Measurements from ENCODE around the gene NRG3. TPM values are rescaled to one million over a fixed set of nuclear protein-coding genes. Genes with fewer than 3 reads are reported as not detected.

Gene NRG3
- total and polyA plus RNA-seq, 2 of the 8 experiments (the other 6 are each of a cell fraction or from before 2014, with no cell fraction given): 4.2 to 5.0 TPM

GRCh38 chr10:81909453-81909852 is 34.5 kb downstream of the NRG3 start:
- Histone ChIP-seq H3K79me1 (ENCODE audit: low read depth, low read length) (no peaks in the 10 kb centered on the region; the same call in 1 of the 2 replicates), H3K79me2 (ENCODE audit: control insufficient read depth in 1 of 2, insufficient read depth in 2 of 2, low read length in 2 of 2) (no peaks in the 10 kb centered on the region), H3K23me2 (ENCODE audit: low read depth, low read length) (no peaks in the 10 kb centered on the region; the same call in 1 of the 2 replicates), H4K20me1 (replicated peaks in 1 of 2; ENCODE audit: control insufficient read depth in 1 of 2, insufficient read depth in 2 of 2, low read length in 2 of 2) (no peaks in the 10 kb centered on the region), H3K14ac (ENCODE audit: insufficient read length) (no peak overlapping the region), H3K4me2 (ENCODE audit: insufficient read depth in 1 of 2, low read depth in 2 of 2, low read length in 2 of 2) (no peak overlapping the region), H2BK15ac (ENCODE audit: low read length) (no peak overlapping the region), H3K27me3 (replicated peaks in 1 of 4; ENCODE audit: control insufficient read depth in 3 of 4, extremely low read depth in 1 of 4, insufficient read depth in 3 of 4, low read length in 3 of 4) (no peaks in the 10 kb centered on the region), H2BK5ac (ENCODE audit: low read depth, low read length) (no peak overlapping the region), H3K9ac (replicated peaks in 1 of 4; ENCODE audit: extremely low read depth in 1 of 4, low read depth in 3 of 4, low read length in 3 of 4) (no peak overlapping the region), H2BK20ac (ENCODE audit: low read length) (no peak overlapping the region), H3K4me1 (replicated peaks in 1 of 4; ENCODE audit: control insufficient read depth in 3 of 4, insufficient read depth in 4 of 4, low read length in 3 of 4) (peaks cover 1 to 8% (median 6%) of the 10 kb centered on the region in 4 experiments; a peak in 4 of 7 replicates), H3K18ac (ENCODE audit: extremely low read depth, low read length) (no peak overlapping the region), H4K8ac (ENCODE audit: extremely low read depth, insufficient read depth, low read length) (no peak overlapping the region), H2AFZ (ENCODE audit: low read length) (no peak overlapping the region), H3K9me3 (ENCODE audit: insufficient read depth in 2 of 2, low read depth in 1 of 2, low read length in 1 of 2) (no peaks in the 10 kb centered on the region), H3K4ac (replicated peaks; ENCODE audit: insufficient read length, low read depth, low read length) (no peak overlapping the region), H2AK5ac (ENCODE audit: low read depth, low read length) (no peak overlapping the region), H3K27ac (ENCODE audit: low read depth, low read length) (no peak overlapping the region), H3K56ac (replicated peaks; ENCODE audit: insufficient read length, low read depth, low read length) (peak overlapping the region; percentile 38), H4K91ac (replicated peaks; ENCODE audit: insufficient read length, low read length) (no peak overlapping the region), H2BK12ac (ENCODE audit: low read depth, low read length) (no peak overlapping the region), H3K36me3 (ENCODE audit: control insufficient read depth in 2 of 4, insufficient read depth in 4 of 4, low read length in 3 of 4) (no peaks in the 10 kb centered on the region), H3K23ac (ENCODE audit: insufficient read length) (no peak overlapping the region), H3K4me3 (ENCODE audit: extremely low read depth in 1 of 4, insufficient read depth in 2 of 4, low read depth in 3 of 4, low read length in 4 of 4) (no peak overlapping the region), H2BK120ac (replicated peaks; ENCODE audit: low read depth, low read length) (no peak overlapping the region), H4K5ac (ENCODE audit: insufficient read length, low read depth, low read length) (no peak overlapping the region)
- FAIRE-seq (no peak), DNase-seq (ENCODE audit: low read depth in 1 of 2, low spot score in 2 of 2) (no peak)
- ChIA-PET CTCF (ENCODE audit: partially characterized antibody) (no interaction called here), POLR2A (ENCODE audit: partially characterized antibody) (no interaction called here)
- WGBS, 2 experiments (ENCODE audit: extremely low coverage in 1 of 2, insufficient coverage in 1 of 2, insufficient read length in 1 of 2, insufficient replicate concordance in 2 of 2, low coverage in 1 of 2, low lambda C conversion rate in 2 of 2, missing lambda C conversion rate in 1 of 2): 92% methylated on average over 2 of the region's 2 CpGs; no CpG with 5 or more reads in 1 of the 2 experiments
